Activated CD4-positive, alpha-beta T cell treated with anti-CD3 and anti-CD28 coated beads, Interleukin-2, amount 50 U/mL, for 4 hours (primary cell): ENCODE results near the gene AFMID.

Experiments used
- DNase-seq, 2 experiments: peaks; one replicate each; pipeline ENCODE4 v3.0.0-alpha.2; 2020

AFMID gene

DNA sequence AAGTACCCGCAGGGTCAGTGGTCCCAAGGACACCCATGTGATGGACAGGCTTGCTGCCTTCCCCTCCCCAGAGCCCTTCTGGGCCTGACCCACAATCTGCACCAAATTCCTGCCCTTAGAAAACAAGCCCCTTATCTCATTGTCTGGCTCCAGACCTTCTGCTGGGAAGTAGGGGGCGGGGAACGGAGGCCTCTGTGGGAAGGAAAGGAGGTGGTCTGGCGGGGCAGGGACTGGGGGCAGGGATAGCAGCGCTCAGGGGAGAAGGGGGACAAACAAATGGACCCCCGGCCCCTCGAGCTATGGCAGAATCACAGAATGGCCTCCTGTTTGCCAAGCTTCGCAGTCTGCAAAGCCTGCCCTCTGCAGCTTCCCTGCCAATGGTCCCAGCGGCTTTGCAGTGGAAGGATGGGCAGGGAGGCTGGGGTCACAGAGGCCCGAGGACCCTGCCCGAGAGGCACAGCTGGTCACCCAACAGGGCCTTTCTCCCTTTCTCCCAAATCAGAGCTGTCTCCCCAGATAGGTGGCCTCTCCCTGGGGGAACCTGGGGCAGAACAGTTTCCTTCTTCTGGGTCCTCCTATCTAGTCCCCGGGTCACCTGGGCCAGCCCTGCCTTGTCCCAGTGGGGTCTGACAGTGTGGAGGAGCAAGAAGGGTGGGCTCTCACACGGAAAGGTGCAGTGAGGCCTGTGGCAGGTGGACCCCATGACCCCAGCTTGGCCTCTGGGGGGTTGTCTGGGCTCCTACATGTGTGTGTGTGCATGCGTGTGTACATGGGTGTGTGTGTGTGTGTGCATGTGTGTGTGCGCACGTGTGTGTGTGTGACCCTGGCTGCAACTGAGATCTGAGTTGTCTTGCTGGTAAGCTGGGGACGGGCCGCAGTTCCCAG lies 69.8 kb downstream of the AFMID start:
- no peak for DNase-seq
